Fibroblast of peridontal ligament (primary cell): ENCODE measurements around the gene CENATAC.
A peak's percentile ranks its signal among the peaks of the same experiment; 100 is the strongest.
"Not testable (repeated sequence)": the region's sequence is repeated elsewhere in the genome, so short reads cannot be mapped to it uniquely, and the experiment has no call there.

Experiments
- DNase-seq: peaks from one replicate; pipeline ENCODE4 v3.0.0-alpha.2; 2010; ENCODE audit errors: extremely low read depth

Gene CENATAC

DNA sequence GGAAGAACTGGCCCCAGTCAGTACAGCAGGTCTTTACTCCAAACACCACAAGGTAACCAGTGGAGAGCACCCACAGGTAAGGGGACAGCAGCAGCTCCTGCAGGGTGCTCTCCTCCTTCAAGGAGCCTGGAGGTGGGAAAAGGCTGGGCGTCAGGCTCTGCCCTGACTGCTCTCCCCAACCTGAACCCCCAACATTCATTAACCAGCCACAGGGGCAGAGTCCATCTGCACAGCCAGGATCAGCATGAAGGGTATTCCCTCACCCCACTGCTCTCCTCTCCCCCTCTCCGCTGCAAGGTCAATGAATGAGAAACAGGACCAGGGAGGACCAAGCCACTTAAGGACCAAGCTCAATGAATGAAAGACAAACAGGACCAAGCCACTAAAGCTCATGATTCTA, 29.0 kb downstream of the CENATAC start:
- no peak for DNase-seq

DNA sequence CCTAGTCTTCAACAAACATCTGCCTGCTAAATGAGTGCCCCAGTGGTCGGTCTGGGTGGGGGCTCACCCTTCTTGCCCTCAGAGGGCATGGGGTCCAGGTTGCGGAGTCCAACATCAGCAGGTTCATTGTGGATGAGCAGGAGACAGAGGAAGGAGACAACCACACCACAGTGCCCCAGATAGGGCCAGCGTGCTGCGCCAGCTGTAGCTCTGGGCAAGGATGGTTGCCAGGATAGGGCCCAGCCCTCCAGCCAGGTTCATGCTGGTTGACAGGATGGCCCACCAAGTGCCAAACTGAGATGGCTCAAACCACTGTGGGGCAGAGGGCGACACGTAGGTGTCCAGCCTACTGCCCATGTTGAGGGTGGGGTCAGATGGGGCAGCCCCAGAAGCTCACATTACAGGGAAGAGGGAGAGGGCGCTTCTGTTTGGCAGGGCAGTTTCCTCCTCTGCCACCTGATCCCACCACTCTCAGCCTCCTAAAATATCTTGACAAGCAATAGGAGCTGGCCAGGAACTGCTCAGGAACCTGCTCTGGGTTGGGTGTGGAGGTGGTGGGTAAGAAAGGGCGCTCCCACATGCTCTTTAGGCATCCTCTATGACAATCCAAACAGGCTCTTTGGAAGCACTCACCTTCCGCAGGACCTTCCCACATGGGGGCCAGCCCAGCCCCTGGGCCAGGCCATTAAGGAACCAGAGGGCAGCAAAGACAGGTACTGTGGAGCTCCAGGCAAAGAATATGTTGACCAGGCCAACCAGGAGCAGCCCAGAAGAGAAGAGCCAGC, 29.8 kb downstream of the CENATAC start:
- no peak for DNase-seq

DNA sequence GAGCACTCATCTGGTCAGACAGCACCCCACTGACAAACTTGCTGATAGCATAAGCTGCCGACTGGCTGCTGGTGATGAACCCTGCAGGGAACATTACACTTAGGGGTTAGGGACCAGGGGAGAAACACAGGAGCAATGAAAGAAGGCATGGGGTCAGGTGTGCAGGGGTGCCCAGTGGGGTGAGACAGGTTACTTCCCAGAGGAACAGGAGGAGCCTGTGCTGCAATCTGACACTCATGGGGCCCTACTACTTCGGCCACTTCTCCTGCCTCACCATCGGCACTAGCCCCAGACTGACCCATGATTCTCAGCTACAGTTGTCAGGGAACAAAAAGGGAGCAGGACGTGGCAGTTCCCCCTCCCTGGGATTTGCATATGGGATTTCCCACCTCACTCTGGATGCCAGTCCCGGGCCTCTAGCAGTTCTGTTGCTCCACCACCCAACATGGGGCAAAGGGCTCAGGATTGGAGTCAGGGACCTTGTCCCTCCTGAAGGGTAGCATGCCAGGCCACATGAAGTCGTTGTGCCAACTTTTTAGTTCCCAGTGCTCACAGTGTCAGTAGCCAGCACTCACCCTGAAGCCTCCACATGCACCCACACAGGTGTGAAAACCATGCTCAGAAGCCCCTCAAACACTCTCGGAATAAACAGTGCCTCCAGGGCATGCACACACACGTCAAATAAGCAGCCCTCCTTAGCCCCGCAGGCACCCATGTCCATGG, 30.6 kb downstream of the CENATAC start:
- no peak for DNase-seq

DNA sequence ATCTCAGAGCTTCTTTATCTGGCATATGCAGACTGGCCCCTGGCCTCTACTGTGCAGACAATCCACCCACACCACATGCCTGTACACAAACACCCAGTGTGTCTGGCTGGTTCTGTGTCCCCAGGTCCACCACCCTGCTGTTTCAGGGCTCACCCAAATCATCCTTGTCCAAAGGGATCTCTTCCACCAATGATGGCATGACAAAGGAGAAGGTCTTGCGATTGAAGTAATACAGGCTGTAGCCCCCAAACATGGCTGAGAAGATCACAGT, 31.1 kb downstream of the CENATAC start:
- DNase-seq: no peak

DNA sequence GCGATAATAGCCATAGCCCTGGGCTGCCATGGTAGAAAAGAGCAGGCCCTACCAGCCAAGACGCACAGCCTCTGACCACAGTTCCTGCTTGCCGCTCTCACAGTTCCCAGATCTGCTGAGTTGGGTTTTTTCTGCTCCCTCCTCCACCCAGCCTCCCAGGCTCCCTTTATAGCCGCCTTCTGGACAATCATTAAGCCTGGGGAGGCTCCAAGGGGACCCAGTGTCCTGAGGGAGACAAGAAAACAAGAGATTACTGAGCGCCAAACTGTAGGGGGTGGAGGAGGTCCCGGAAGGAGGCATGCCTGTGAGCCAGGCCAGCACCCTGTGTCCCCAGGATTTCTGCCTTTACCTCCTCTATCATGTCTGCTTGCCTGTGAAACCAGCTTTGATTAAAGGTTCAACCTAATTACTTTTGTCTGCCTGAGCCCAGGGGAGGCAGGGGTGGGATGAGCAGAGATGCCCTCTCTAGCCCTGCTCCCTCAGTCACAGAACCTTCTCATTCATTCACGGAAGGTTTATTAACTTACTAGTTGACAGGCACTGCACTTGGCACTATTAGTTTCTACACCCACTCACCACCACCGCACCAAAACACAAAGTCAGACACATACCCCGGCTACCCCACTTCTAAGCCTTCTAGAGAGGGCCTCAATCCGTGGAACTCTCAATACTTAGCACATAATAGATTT, 31.5 kb downstream of the CENATAC start:
- peak; percentile 6 for DNase-seq

DNA sequence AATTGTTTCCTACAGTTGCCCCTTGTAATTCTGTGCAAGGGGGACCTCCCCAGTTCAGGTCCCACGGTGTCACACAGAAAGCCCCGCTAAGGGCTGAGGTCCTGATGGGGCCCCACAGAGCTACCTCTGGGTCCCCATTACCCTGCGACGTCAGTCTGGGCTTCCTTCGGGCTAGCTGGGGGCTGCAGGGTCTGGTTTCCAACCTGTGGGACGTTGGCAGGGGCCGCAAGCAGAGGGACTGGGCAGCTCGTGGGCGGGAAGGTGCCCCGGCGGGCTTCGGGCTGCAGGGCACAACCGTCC, 32.0 kb downstream of the CENATAC start:
- DNase-seq: no peak

DNA sequence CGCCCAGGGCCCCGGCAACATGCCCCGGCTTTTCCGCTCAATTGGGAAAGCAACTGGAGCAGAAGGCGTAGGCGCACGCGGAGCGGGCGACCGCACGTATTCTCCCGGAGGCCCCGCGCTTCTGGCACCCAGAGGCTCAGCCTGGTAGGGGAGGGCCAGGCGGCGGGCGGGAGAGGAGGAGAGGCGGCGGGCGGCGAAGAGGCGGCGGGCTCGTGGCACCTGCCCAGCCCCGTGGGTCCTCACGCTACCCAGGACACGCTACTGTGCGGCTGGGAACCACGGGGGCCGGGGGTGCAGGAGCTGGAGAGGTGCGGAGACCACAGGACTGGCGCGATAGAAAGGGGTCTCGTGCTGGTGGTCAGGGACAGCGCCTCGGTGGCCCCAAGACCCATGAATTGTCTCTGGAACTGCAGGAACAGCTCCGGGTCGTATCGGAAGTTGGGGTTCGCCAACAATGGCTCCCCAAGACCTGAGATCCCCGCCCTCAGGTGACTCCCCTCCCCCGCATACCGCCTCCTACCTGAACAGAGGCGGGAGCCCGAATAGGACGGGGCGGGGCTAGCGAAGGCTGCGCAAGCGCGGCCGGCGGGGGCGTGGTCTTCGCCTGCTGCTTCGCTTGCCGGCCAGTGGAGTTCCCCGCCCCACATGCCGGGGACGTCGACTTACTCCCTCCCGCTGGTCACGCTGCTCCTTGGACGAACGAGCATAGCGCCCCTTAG, 32.5 kb downstream of the CENATAC start, which contains the start of gene SLC37A4:
Gene SLC37A4, minus strand, starts transcription at position 549 of the 719 bp plus-strand sequence.
- DNase-seq: peak; percentile 95

DNA sequence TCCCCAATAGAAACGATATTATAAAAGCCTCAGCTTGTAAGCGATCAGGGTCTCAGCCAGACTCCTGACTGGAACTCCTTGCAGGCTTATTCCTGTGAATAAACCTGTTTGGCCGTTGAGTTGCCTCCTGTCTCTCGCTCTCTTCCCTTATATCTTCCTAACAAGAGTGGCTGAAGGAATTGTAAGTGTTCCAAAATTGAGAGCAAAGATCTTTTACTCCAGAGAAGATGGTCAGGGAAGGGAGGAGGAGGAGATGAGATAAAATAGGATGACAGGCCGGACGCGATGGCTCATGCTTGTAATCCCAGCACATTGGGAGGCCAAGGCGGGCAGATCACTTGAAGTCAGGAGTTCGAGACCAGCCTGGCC, 34.0 kb downstream of the CENATAC start:
- no peak for DNase-seq

DNA sequence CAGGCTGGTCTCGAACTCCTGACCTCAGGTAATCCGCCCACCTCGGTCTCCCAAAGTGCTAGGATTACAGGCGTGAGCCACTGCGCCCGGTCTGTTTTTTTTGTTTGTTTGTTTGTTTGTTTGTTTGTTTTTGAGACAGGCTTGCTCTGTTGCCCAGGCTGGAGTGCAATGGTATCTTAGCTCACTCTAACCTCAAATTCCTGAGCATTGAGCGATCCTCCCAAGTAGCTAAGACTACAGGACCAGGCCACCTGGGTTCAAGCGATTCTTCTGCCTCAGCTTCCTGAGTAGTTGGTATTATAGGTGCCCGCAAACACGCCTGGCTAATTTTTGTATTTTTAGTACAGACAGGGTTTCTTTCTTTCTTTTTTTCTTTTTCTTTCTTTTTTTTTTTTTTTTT, 35.5 kb downstream of the CENATAC start:
- not testable (repeated sequence) for DNase-seq

DNA sequence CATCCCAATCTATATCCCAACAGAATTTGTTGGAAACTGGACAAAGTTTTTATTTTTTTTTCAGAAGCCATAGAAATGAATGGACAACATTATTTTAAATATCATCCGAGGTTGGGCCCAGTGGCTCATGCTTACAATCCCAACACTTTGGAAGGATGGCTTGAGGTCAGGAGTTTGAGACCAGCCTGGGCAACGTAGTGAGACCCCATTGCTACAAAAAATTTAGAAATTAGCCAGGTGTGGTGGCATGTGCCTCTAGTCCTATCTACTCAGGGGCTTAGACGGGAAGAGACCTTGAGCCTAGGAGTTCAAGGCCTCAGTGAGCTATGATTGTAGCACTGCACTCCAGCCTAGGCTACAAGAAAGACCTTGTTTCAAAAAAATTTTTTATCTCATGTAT, 36.9 kb downstream of the CENATAC start:
- no peak for DNase-seq

DNA sequence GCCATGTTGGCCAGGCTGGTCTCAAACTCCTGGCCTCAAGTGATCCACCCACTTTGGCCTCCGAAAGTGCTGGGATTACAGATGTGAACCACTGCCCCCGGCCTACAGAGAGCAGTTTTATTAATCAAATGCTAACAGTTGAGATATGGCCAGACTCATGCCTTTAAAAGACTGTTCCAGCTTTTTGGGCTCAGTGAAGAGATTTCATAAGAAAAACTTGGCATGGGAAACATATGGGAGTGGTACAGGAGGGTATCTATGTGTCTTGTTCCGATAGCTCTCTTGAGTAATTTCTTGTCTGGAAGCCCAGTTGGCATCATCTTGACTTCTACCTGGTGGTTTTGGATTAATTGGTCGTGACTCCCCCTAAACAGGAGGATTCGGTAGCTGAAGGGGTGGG, 40.9 kb downstream of the CENATAC start:
- no peak for DNase-seq

DNA sequence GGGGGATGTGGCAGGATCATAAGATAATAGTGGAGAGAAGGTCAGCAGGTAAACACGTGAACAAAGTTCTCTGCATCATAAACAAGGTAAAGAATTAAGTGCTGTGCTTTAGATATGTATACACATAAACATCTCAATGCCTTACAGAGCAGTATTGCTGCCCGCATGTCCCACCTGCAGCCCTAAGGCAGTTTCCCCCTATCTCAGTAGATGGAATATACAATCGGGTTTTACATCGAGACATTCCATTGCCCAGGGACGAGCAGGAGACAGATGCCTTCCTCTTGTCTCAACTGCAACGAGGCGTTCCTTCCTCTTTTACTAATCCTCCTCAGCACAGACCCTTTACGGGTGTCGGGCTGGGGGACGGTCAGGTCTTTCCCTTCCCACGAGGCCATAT, 41.5 kb downstream of the CENATAC start:
- DNase-seq: not testable (repeated sequence)

DNA sequence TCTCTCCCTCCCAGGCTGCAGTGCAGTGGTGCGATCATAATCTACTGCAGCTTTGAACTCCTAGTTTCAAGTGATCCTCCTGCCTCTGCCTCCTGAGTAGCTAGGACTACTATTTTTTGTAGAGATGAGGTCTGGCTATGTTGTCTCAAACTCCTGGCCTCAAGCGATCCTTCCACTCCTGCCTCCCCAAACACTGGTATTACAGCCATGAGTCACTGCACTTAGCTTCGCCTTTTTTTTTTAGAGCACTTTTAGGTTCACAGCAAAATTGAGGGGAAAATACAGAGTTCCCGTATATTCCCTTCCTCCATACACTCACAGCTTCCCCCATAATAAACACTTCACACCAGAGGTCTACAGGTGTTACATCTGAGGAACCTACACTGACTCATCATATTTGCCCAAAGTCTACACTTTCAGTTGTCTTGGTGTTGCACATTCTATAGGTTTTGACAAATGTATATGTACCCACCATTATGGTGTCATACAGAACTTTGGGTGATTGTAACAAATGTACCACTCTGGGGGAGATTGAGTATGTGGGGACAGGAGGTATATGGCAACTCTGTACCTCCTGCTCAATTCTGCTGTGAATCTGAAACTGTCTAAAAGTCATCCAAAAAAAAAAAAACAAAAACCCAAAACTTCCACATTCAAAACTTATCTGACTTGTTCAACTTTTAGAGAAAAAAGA, 44.0 kb downstream of the CENATAC start:
- DNase-seq: no peak

DNA sequence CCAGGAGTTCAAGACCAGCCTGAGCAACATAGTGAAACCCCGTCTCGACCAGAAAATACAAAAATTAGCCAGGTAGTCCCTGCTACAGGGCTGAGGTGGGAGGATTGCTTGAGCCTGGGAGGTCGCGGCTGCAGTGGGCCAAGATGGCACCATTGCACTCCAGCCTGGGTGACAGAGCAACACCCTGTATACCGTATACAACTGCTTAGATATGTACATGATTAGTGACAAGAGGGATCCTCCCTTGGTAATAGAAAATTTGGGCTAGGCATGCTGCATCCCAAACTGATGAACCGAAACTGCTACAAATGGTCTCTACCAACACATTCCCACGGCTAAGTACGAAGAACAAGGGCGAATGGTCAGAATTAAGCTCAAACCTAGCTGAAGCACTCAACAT, 45.0 kb downstream of the CENATAC start:
- no peak for DNase-seq

DNA sequence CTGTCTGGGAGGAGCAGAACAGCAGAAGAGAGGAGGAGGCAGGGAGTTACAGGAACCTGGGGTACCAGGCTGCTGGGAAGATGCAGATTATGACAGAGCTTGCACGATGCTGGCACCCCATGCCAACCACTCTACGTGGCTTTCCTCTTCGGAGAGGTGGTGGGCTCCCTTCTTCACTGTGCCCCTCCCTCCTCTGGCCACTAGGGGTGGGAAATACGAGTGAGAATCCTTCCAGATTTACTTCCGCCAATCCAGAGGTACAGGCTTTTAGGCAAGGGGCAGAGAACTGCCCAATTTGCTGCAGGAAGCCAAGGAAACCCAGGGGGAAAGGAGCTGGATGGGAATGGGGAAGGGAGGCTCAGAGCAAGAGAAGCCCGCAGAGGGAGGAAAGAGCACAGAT, 46.8 kb downstream of the CENATAC start:
- no peak for DNase-seq

DNA sequence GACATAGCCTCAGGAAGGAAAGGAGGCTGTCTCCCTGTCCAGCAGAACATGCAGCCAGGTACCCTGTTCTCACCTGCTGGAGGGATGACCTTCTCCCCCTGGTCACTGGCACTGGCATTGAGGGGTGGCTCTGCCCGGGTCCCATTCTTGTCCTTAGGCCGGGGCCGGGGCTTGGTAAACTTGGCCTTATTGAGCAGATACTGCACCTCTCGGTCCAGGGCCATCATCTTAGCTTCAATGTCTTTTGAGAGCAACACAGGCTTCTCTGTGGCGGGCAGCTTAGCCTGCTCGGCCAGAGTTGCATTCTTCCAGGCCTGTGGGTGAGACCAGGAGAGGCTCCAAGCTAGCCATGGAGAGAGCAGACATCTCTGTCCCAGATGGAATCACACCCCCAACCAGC, 48.6 kb downstream of the CENATAC start:
- no peak for DNase-seq

DNA sequence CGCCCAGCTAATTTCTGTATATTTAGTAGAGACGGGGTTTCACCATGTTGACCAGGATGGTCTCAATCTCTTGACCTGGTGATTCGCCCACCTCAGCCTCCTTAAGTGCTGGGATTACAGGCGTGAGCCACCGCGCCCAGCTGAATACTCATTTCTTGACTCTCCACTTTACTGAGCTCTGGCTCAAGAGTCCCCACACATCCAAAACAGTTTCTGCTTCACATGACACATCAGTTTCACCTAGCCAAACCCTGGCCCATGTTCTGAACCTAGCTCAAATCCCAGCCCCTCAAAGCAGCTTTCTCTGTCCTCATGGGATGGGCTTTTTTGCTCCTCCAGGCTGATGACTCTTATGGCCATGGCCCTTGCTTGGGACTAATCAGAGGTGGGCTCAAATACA, 49.3 kb downstream of the CENATAC start:
- no peak for DNase-seq

DNA sequence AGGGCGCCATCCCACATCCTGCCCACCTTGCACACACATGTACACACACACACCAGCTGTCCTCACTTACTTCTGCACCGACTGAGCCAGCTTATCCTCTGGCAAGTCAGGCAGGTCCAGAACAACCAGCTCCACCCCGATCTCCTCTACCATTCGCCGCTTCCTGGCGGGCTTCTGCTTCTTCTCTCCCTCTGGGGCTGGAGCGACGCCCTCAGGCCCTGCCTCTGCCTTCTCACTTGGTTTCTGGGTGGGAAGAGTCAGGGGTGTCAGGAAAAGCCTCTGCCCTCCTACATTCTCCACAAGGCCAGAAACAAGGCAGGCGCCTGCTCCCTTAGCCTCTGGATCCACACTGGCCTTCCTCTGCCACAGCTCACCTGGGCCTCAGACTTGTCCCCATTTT, 50.7 kb downstream of the CENATAC start:
- no peak for DNase-seq

DNA sequence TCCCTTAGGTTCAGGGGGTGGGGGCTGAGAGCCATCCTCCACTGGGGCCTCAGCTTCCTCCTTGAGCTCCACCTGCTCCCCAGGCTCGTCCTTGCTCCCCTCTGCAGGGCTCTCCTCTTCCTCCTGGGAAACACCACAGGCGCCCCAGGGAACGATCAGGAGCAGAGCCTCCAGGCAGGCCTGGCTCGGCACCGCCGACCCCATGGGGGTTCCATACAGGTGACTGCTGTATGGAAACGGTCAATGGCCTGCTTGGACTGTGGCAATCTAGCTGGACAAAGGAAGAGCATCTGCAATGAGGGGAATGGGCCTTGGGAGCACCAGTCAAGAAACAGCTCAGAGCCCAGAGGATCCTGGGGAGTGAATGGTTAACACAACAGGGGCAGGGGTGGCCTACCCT, 51.1 kb downstream of the CENATAC start:
- DNase-seq: no peak

DNA sequence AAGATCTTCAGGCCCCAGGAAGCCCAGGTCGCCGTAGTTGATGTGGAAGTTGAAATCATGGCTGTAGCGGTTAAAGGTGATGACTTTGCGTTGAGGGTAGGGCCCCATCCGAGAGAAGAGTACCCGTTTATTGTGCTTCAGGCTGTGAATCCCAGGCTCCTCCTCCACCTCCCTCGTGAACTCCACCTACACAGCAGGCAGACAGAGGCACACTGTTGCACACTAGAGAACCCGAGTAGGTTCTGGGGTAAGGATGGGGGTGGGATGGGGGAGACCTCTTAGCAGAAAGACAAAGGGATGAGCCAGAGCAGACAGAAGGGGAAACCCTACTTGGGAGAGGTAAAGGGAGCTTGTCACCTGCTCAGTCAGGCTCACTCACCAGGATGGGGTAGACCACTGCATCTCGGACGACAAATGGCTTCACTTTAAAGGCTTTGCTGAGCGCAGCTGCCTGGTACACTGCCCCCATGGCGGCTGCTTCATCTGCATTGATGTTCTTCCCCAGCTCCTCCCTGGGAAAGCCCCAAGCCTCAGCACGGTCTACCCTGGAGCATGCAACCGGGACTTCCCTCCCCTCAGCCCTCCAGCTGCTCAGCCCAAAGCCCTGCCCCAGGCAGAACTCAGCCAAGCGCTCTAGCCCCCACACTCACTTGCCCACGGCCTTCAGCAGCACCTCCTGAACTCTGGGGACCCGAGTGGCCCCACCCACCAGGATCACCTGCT, 53.7 kb downstream of the CENATAC start:
- DNase-seq: no peak

DNA sequence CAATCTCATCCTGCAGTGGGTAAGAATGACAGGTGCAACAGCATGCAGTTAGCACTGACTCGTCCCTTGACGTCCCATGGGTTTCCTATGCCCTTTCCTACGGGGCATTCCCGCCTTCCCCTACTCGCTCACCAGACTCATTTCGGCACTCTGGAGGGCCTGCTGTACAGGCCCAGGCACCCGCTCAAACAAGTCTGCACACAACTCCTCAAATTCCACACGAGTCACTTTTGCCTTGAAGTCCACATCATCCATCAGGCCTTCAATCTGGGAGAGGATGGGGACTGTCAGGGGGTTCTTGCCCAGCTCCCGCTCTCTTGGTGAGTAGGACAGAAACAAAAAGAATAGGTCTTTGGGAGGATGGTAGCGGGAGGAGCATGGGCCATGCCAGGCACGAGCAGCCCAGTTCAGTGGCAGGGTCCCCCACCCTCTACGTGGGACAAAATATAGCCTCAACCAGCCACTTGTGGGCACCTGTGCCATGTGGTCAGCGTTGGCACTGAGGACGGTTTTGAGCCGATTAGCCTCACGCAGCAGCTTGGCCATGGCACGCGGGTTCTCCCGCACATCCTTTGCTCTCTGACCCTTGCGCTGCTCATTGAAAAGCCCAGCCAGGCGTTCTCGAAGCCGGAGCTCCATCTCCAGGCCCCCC, 54.4 kb downstream of the CENATAC start:
- DNase-seq: no peak
